NCI-H2227 treated with DMSO at 0.1 percent for 48 hours (cell line): ENCODE measurements around the gene ANAPC5.
"Not testable (repeated sequence)": the region's sequence is repeated elsewhere in the genome, so short reads cannot be mapped to it uniquely, and the experiment has no call there.

Source experiments
- DNase-seq: peaks from one replicate; lab custom pipeline; 2025; lab: John Stamatoyannopoulos, UW

ANAPC5 gene

GRCh38 chr12:121351820-121352681 is at the start of gene ANAPC5:
ANAPC5 (minus strand) TSS chr12:121352411; CDS start chr12:121352340, 71 bp downstream.
- peak; percentile 98 for DNase-seq

GRCh38 chr12:121400332-121401139 is 48.3 kb upstream of the ANAPC5 start:
- peak; percentile 28 for DNase-seq

GRCh38 chr12:121399391-121400331 is 47.5 kb upstream of the ANAPC5 start, which contains the start of gene RNF34:
RNF34 (plus strand) TSS chr12:121400118; CDS start chr12:121400213, 95 bp downstream.
- DNase-seq = peak; percentile 98

- no peak for DNase-seq
Observed at GRCh38 chr12:121398355-121398754, 46.1 kb upstream of the ANAPC5 start.

- no peak for DNase-seq
Observed at GRCh38 chr12:121397521-121397920, 45.3 kb upstream of the ANAPC5 start.

- no peak for DNase-seq
Observed at GRCh38 chr12:121392325-121392716, 40.1 kb upstream of the ANAPC5 start.

GRCh38 chr12:121391619-121392324 is 39.6 kb upstream of the ANAPC5 start:
- peak; percentile 43 for DNase-seq

GRCh38 chr12:121390856-121391255 is 38.6 kb upstream of the ANAPC5 start:
- no peak for DNase-seq

GRCh38 chr12:121388421-121388981 is 36.3 kb upstream of the ANAPC5 start:
- no peak for DNase-seq

- not testable (repeated sequence) for DNase-seq
Observed at GRCh38 chr12:121384891-121385290, 32.7 kb upstream of the ANAPC5 start.

GRCh38 chr12:121383601-121384021 is 31.4 kb upstream of the ANAPC5 start:
- DNase-seq = no peak

GRCh38 chr12:121379945-121380344 is 27.7 kb upstream of the ANAPC5 start:
- no peak for DNase-seq

- no peak for DNase-seq
Observed at GRCh38 chr12:121378736-121379135, 26.5 kb upstream of the ANAPC5 start.

GRCh38 chr12:121376754-121377697 is 24.8 kb upstream of the ANAPC5 start:
- DNase-seq = peak; percentile 39

GRCh38 chr12:121374945-121375584 is 22.9 kb upstream of the ANAPC5 start:
- not testable (repeated sequence) for DNase-seq

GRCh38 chr12:121374336-121374735 is 22.1 kb upstream of the ANAPC5 start:
- DNase-seq = not testable (repeated sequence)

- no peak for DNase-seq
Observed at GRCh38 chr12:121373755-121374154, 21.5 kb upstream of the ANAPC5 start.

- DNase-seq = no peak
Observed at GRCh38 chr12:121371404-121371803, 19.2 kb upstream of the ANAPC5 start.

GRCh38 chr12:121366063-121366459 is 13.8 kb upstream of the ANAPC5 start:
- DNase-seq = no peak
